H9 (cell line): ENCODE results near the gene MED15. TPM values are rescaled to one million over a fixed set of nuclear protein-coding genes. Genes with fewer than 3 reads are reported as not detected.

ENCODE experiments used
- DNase-seq: peaks from one replicate; pipeline ENCODE4 v3.0.0-alpha.2; 2017
- H2AFZ ChIP-seq: one replicate; pipeline ENCODE4 v1.6.1; 2013; ENCODE audit warnings: mild to moderate bottlenecking, low read length, control low read depth, moderate library complexity
- H2AK5ac ChIP-seq: 2 replicates; pipeline ENCODE4 v1.6.1; 2013; ENCODE audit warnings: low read length, control low read depth, mixed read lengths; ENCODE audit not compliant: insufficient read length
- H2BK120ac ChIP-seq: one replicate; pipeline ENCODE4 v1.6.1; 2013; ENCODE audit warnings: low read depth, mild to moderate bottlenecking, low read length, control low read depth, inconsistent platforms; ENCODE audit not compliant: poor library complexity, severe bottlenecking
- H2BK12ac ChIP-seq: 2 replicates; pipeline ENCODE4 v1.6.1; 2013; ENCODE audit warnings: low read length, control low read depth, mixed read lengths, low read depth; ENCODE audit not compliant: insufficient read length
- H2BK15ac ChIP-seq: 2 replicates; pipeline ENCODE4 v1.6.1; 2013; ENCODE audit warnings: low read depth, low read length, control low read depth
- H2BK20ac ChIP-seq: one replicate; pipeline ENCODE4 v1.6.1; 2013; ENCODE audit warnings: low read depth, mild to moderate bottlenecking, low read length, control low read depth, inconsistent platforms; ENCODE audit not compliant: poor library complexity, severe bottlenecking
- H2BK5ac ChIP-seq: 2 replicates; pipeline ENCODE4 v1.6.1; 2013; ENCODE audit warnings: low read length, control low read depth, mixed read lengths; ENCODE audit not compliant: insufficient read length
- H3K14ac ChIP-seq: 2 replicates; pipeline ENCODE4 v1.6.1; 2013; ENCODE audit warnings: low read length, control low read depth; ENCODE audit not compliant: insufficient read depth
- H3K18ac ChIP-seq: 2 replicates; pipeline ENCODE4 v1.6.1; 2013; ENCODE audit warnings: low read depth, mild to moderate bottlenecking, mixed read lengths, low read length, control low read depth; ENCODE audit not compliant: insufficient read length
- H3K23ac ChIP-seq: 2 replicates; pipeline ENCODE4 v1.6.1; 2013; ENCODE audit warnings: low read length, control low read depth, mixed read lengths, low read depth; ENCODE audit not compliant: insufficient read length
- H3K23me2 ChIP-seq: 2 replicates; pipeline ENCODE4 v1.6.1; 2013; ENCODE audit warnings: low read depth, mild to moderate bottlenecking, mixed read lengths, low read length, control low read depth; ENCODE audit not compliant: insufficient read length, poor library complexity, severe bottlenecking
- H3K27ac ChIP-seq: 2 replicates; pipeline ENCODE4 v1.5.1; 2013; ENCODE audit warnings: low read length, control low read depth, mixed read lengths, low read depth; ENCODE audit not compliant: insufficient read length
- H3K27me3 ChIP-seq: 2 replicates; pipeline ENCODE4 v1.6.1; 2013; ENCODE audit warnings: low read length, control low read depth, inconsistent platforms; ENCODE audit not compliant: insufficient read depth
- H3K4ac ChIP-seq: 2 replicates; pipeline ENCODE4 v1.6.1; 2013; ENCODE audit warnings: low read depth, mild to moderate bottlenecking, control low read depth, inconsistent platforms, low read length, moderate library complexity
- H3K4me1 ChIP-seq: 2 replicates; pipeline ENCODE4 v1.6.1; 2013; ENCODE audit warnings: low read length, control low read depth, inconsistent platforms; ENCODE audit not compliant: insufficient read depth
- H3K4me2 ChIP-seq: 2 replicates; pipeline ENCODE4 v1.6.1; 2013; ENCODE audit warnings: low read length, control low read depth, mixed read lengths; ENCODE audit not compliant: insufficient read length, insufficient read depth
- H3K56ac ChIP-seq: 2 replicates; pipeline ENCODE4 v1.6.1; 2013; ENCODE audit warnings: low read depth, mild to moderate bottlenecking, mixed read lengths, low read length, control low read depth; ENCODE audit not compliant: insufficient read length
- H3K79me1 ChIP-seq: 2 replicates; pipeline ENCODE4 v1.6.1; 2013; ENCODE audit warnings: low read depth, mild to moderate bottlenecking, moderate library complexity, low read length, control low read depth, inconsistent platforms; ENCODE audit not compliant: insufficient read depth, poor library complexity, severe bottlenecking
- H3K79me2 ChIP-seq: 2 replicates; pipeline ENCODE4 v1.6.1; 2013; ENCODE audit warnings: low read length, control low read depth, inconsistent platforms; ENCODE audit not compliant: insufficient read depth
- H3K9ac ChIP-seq: 2 replicates; pipeline ENCODE4 v1.6.1; 2013; ENCODE audit warnings: low read length, control low read depth, mixed read lengths; ENCODE audit not compliant: insufficient read length; ENCODE audit errors: extremely low read depth
- H3K9me3 ChIP-seq: one replicate; pipeline ENCODE4 v1.6.1; 2013; ENCODE audit warnings: low read depth, low read length, inconsistent platforms; ENCODE audit not compliant: control insufficient read depth
- H3T11ph ChIP-seq: one replicate; pipeline ENCODE4 v1.6.1; 2013; ENCODE audit warnings: mild to moderate bottlenecking, low read length, control low read depth, inconsistent platforms
- H4K20me1 ChIP-seq: one replicate; pipeline ENCODE4 v1.6.1; 2013; ENCODE audit not compliant: control insufficient read depth, insufficient read length, insufficient read depth
- H4K5ac ChIP-seq: 2 replicates; pipeline ENCODE4 v1.6.1; 2013; ENCODE audit warnings: low read depth, mild to moderate bottlenecking, mixed read lengths, low read length, control low read depth; ENCODE audit not compliant: insufficient read length
- H4K8ac ChIP-seq: replicated peaks from 2 replicates; pipeline ENCODE4 v1.6.1; 2013; ENCODE audit warnings: low read length, control low read depth, mixed read lengths, low read depth; ENCODE audit not compliant: insufficient read length
- H4K91ac ChIP-seq: 2 replicates; pipeline ENCODE4 v1.6.1; 2013; ENCODE audit warnings: low read depth, mild to moderate bottlenecking, moderate library complexity, mixed read lengths, low read length, control low read depth; ENCODE audit not compliant: insufficient read length
- H3K27ac Mint-ChIP-seq, 3 experiments: 2 replicates in 2 of 3; 3 replicates in 1 of 3; pipeline ENCODE4 v1.8.0; 2020 to 2021; ENCODE audit warnings: mixed read lengths in 3 of 3, mild to moderate bottlenecking in 1 of 3, moderate library complexity in 1 of 3
- H3K27me3 Mint-ChIP-seq: 2 replicates; pipeline ENCODE4 v1.8.0; 2021; ENCODE audit warnings: low read depth, mild to moderate bottlenecking, moderate library complexity, mixed read lengths
- H3K36me3 Mint-ChIP-seq, 3 experiments: 2 replicates in 2 of 3; 3 replicates in 1 of 3; pipeline ENCODE4 v1.8.0; 2020 to 2021; ENCODE audit warnings: low read depth in 3 of 3, mixed read lengths in 3 of 3; ENCODE audit not compliant: insufficient read depth in 1 of 3
- H3K4me1 Mint-ChIP-seq, 2 experiments: 2 replicates each; pipeline ENCODE4 v1.8.0; 2020; ENCODE audit warnings: mixed read lengths in 2 of 2
- H3K4me3 Mint-ChIP-seq, 2 experiments: 2 replicates in 1 of 2; 3 replicates in 1 of 2; pipeline ENCODE4 v1.8.0; 2020 to 2021; ENCODE audit warnings: mild to moderate bottlenecking in 2 of 2, mixed read lengths in 2 of 2, moderate library complexity in 1 of 2
- H3K9me3 Mint-ChIP-seq, 2 experiments: 2 replicates in 1 of 2; 3 replicates in 1 of 2; pipeline ENCODE4 v1.8.0; 2020; ENCODE audit warnings: mild to moderate bottlenecking in 2 of 2, mixed read lengths in 2 of 2, moderate library complexity in 1 of 2
- WGBS: extraction: QIAGEN DNeasy Blood & Tissue Kit; methylation state at CpG from one replicate; pipeline ENCODE4 v1.1.7; 2013; ENCODE audit warnings: missing lambda C conversion rate, low lambda C conversion rate, mixed read lengths; ENCODE audit not compliant: insufficient read length; ENCODE audit errors: extremely low coverage; 5-methylcytosine and 5-hydroxymethylcytosine counted together
- total RNA-seq: library from RNA; stranded (reverse); gene quantifications from 2 replicates; pipeline ENCODE4 v1.2.1, GENCODE V29; 2021
- TF ChIP-seq, protein P1 (sequence below): fragments of 200-600 bp; sonication (generic); conservative IDR thresholded peaks from 3 replicates; pipeline ENCODE4 v1.8.0; 2021; ENCODE audit warnings: antibody characterized with exemption, mild to moderate bottlenecking

MED15 gene
- total RNA-seq, 1 experiment from 2014 or later: 47.4 TPM

DNA sequence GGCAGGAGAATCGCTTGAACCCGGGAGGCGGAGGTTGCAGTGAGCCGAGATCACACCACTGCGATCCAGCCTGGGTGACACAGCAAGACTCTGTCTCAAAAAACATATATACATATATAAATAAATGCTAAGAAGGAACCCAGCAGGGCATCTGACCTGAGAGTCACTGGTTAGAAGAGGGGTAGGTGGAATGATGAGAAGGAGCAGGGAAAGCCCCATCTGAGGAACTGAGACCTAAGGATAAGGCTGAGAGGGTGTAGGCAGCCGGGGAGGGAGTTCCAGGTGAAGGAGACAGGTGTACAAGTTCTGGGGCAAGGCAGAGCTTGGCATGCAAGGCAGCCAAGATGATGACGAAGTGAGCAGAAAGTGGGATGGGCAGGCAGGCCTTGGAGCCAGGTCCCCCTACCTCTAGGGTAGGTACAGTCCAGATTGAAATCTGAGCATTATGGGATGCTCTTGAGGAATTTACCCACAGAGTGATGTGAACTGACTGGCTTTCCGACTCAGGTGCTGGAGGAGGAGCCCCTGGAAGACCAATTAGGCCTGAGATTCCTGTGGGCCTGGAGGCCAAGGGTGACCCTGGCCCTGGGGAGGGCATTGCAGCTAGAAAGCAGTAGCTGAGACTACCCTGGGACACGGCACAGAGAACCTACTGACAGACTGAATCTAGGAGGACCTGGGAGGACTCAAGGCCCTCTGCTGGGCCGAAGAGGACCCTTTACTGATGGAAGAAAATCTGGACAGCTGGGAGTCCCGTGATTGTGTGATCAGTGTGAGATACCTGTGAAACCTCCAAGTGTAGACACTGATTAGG lies 34.6 kb upstream of the MED15 start:
- TF ChIP-seq, protein P1, sequence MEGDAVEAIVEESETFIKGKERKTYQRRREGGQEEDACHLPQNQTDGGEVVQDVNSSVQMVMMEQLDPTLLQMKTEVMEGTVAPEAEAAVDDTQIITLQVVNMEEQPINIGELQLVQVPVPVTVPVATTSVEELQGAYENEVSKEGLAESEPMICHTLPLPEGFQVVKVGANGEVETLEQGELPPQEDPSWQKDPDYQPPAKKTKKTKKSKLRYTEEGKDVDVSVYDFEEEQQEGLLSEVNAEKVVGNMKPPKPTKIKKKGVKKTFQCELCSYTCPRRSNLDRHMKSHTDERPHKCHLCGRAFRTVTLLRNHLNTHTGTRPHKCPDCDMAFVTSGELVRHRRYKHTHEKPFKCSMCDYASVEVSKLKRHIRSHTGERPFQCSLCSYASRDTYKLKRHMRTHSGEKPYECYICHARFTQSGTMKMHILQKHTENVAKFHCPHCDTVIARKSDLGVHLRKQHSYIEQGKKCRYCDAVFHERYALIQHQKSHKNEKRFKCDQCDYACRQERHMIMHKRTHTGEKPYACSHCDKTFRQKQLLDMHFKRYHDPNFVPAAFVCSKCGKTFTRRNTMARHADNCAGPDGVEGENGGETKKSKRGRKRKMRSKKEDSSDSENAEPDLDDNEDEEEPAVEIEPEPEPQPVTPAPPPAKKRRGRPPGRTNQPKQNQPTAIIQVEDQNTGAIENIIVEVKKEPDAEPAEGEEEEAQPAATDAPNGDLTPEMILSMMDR: no peak
- no peak overlapping the region for H3K56ac ChIP-seq
- no peaks in the 10 kb centered on the region for H3K9me3 ChIP-seq
- no peak overlapping the region for H3K4me3 Mint-ChIP-seq
- no peaks in the 10 kb centered on the region for H3K4me1 Mint-ChIP-seq
- no CpG with 5 or more reads among the region's 11 CpGs for WGBS
- no peaks in the 10 kb centered on the region for H4K20me1 ChIP-seq
- no peak overlapping the region for H4K5ac ChIP-seq
- H3K36me3 Mint-ChIP-seq: peaks cover 3 to 15% (median 10%) of the 10 kb centered on the region in 3 experiments; a peak in 5 of 7 replicates
- H3K79me2 ChIP-seq: no peaks in the 10 kb centered on the region
- H3K9ac ChIP-seq: no peak overlapping the region
- H3K27ac ChIP-seq: no peak overlapping the region
- no peaks in the 10 kb centered on the region for H3K27me3 ChIP-seq
- no peak overlapping the region for H2BK15ac ChIP-seq
- no peak overlapping the region for H3K18ac ChIP-seq
- H4K8ac ChIP-seq: no peak overlapping the region
- H3K27ac Mint-ChIP-seq: peak overlapping the region in 2 of 3 experiments; percentile 42 to 68; a peak in 4 of 7 replicates
- no peaks in the 10 kb centered on the region for H3K79me1 ChIP-seq
- H3K14ac ChIP-seq: no peak overlapping the region
- no peak overlapping the region for H4K91ac ChIP-seq
- H3K4ac ChIP-seq: no peak overlapping the region
- no peak overlapping the region for H2AFZ ChIP-seq
- H2AK5ac ChIP-seq: no peak overlapping the region
- no peak overlapping the region for H3K4me2 ChIP-seq
- H3K23me2 ChIP-seq: no peaks in the 10 kb centered on the region
- H3T11ph ChIP-seq: no peak overlapping the region
- H3K23ac ChIP-seq: no peak overlapping the region
- H2BK20ac ChIP-seq: no peak overlapping the region
- H3K9me3 Mint-ChIP-seq: no peaks in the 10 kb centered on the region
- no peaks in the 10 kb centered on the region for H3K27me3 Mint-ChIP-seq
- H2BK12ac ChIP-seq: no peak overlapping the region
- H2BK120ac ChIP-seq: no peak overlapping the region
- H2BK5ac ChIP-seq: no peak overlapping the region
- DNase-seq: no peak
- no peaks in the 10 kb centered on the region for H3K4me1 ChIP-seq
